C4-2B (cell line): ENCODE results near the gene PCDH9.

Experiments
- H3K27ac ChIP-seq: fragments of 450-650 bp; 2 replicates; pipeline ENCODE4 v1.5.1; 2017
- CTCF ChIP-seq: fragments of 450-650 bp; conservative IDR thresholded peaks from 2 replicates; pipeline ENCODE4 v1.5.1; 2017; ENCODE audit warnings: mild to moderate bottlenecking
- ZFX ChIP-seq: fragments of 450-650 bp; IDR thresholded peaks from 2 replicates; pipeline ENCODE4 v1.6.1; 2017

Gene PCDH9

GRCh38 chr13:67004511-67004910, 225.6 kb downstream of the PCDH9 start:
- H3K27ac ChIP-seq: no peak overlapping the region
- no peak for TF ChIP-seq ZFX
- TF ChIP-seq CTCF: no peak

- H3K27ac ChIP-seq: no peak overlapping the region
- TF ChIP-seq CTCF (no peak), ZFX (no peak)
These were observed 226.4 kb downstream of the PCDH9 start for GRCh38 chr13:67003743-67004142.

- TF ChIP-seq ZFX (no peak), CTCF (no peak)
- no peak overlapping the region for H3K27ac ChIP-seq
These were observed 228.8 kb downstream of the PCDH9 start for GRCh38 chr13:67001363-67001762.

DNA sequence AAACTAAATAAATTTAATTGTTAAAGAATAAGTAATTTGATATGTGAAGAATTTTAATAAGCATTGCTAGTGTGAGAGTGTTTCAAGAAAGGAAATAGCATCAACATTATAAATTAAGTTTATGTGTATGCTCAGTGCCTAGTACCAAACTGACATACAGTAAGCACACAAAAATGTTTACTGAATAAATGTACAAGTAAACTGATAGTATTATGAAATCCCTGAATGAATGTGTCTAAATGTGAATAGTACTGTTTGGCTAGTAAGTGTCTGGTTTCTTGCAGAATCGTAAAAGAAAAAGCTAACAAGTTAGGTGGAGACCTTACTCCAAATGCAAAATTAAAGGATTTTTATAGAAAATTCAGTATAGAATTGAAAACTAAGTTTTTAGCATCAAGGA, 233.6 kb downstream of the PCDH9 start:
- TF ChIP-seq CTCF (no peak), ZFX (no peak)
- no peak overlapping the region for H3K27ac ChIP-seq

DNA sequence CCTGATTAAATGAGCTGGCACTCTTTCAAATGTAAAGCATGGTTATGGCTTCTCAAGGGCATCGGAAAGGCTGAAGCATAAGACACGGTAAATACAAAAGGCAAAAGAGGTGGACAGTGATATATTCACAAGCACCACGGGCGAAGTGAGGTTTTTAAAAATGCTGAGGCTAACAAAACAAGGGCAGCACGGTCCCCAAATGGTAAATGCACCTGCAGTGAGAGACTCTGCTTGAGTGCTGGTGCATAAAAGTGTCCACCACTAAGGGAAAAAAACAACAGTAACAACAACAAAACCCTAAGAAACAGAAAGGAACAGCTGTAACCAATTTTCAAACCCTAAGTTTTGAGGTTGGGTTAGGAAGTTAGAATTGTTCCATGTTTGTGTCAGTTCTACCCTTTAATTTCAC, 234.9 kb downstream of the PCDH9 start:
- TF ChIP-seq CTCF (no peak), ZFX (no peak)
- no peak overlapping the region for H3K27ac ChIP-seq

- H3K27ac ChIP-seq: no peak overlapping the region
- no peak for TF ChIP-seq ZFX
- TF ChIP-seq CTCF: peak; percentile 38
These were observed 235.5 kb downstream of the PCDH9 start for GRCh38 chr13:66994517-66995202.

DNA sequence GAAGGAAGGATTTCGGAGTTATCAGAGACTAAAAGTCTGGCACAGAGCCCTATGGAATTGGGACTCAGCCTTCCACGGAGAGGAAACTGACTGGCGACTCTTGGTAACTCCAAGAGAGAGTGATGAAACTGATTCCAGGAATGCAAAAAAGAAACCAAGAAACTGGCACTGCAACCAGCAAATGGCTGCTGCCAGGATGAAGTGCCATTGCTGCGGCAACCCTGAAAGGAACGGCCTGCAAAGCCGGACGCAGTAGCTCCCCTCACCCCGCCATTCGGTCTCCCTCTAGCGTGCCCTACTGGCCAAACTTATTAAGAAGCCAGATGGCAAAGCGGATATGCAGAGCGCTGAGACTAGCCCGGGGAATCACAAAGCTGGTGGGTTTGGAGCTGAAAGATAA, 236.0 kb downstream of the PCDH9 start:
- TF ChIP-seq CTCF: peak; percentile 67
- TF ChIP-seq ZFX: no peak
- H3K27ac ChIP-seq: no peak overlapping the region
